ENCODE data around the gene LUC7L2. TPM values are rescaled to one million over a fixed set of nuclear protein-coding genes. Genes with fewer than 3 reads are reported as not detected.
"Not testable (repeated sequence)": the region's sequence is repeated elsewhere in the genome, so short reads cannot be mapped to it uniquely, and the experiment has no call there.

The LUC7L2 gene
- total and polyA plus RNA-seq, 12 donors: 31.5 to 100.0 (median 53.3) TPM

- Histone ChIP-seq H3K4me3 (no peak overlapping the region), H3K4me1 (replicated peaks in 1 of 2) (peaks cover 0 to 9% of the 10 kb centered on the region in 2 donors), H3K27ac (no peak overlapping the region), H3K27me3 (no peaks in the 10 kb centered on the region), H3K9me3 (replicated peaks in 1 of 3) (no peaks in the 10 kb centered on the region), H3K36me3 (replicated peaks in 1 of 2) (peaks cover 0 to 35% of the 10 kb centered on the region in 2 donors)
- no peak for DNase-seq
- no peak for TF ChIP-seq POLR2A (IDR thresholded peaks at IDR 0.05)
- intact Hi-C loops (cut with DNase I): no loop called here
- WGBS, 4 donors: 88 to 95% (median 92%) methylated on average over 4 of the region's 4 CpGs
Measured at GRCh38 chr7:139423091-139423490, 63.4 kb downstream of the LUC7L2 start.

GRCh38 chr7:139424004-139424403 lies 64.3 kb downstream of the LUC7L2 start:
- H3K4me1 ChIP-seq (replicated peaks in 1 of 2): peaks cover 0 to 9% of the 10 kb centered on the region in 2 donors
- H3K36me3 ChIP-seq (replicated peaks in 1 of 2): peaks cover 0 to 28% of the 10 kb centered on the region in 2 donors
- H3K27me3 ChIP-seq: no peaks in the 10 kb centered on the region
- no peak for TF ChIP-seq POLR2A (IDR thresholded peaks at IDR 0.05)
- H3K4me3 ChIP-seq: no peak overlapping the region
- H3K27ac ChIP-seq: no peak overlapping the region
- intact Hi-C loops (cut with DNase I): no loop called here
- no peak for DNase-seq
- 73 to 89% (median 83%) methylated on average over 4 of the region's 4 CpGs for WGBS, 4 donors
- H3K9me3 ChIP-seq (replicated peaks in 1 of 3): no peaks in the 10 kb centered on the region

GRCh38 chr7:139425701-139426100 lies 66.0 kb downstream of the LUC7L2 start:
- intact Hi-C loops (cut with DNase I): not testable (repeated sequence)
- WGBS, 4 donors: 88 to 92% (median 89%) methylated on average over 9 to 10 of the region's 10 CpGs

GRCh38 chr7:139426258-139427028 lies 66.7 kb downstream of the LUC7L2 start:
- Histone ChIP-seq H3K9me3 (replicated peaks in 1 of 3) (no peaks in the 10 kb centered on the region), H3K27me3 (no peaks in the 10 kb centered on the region), H3K4me1 (replicated peaks in 1 of 2) (peaks cover 0 to 7% of the 10 kb centered on the region in 2 donors), H3K27ac (no peak overlapping the region), H3K36me3 (replicated peaks in 1 of 2) (peaks cover 0 to 18% of the 10 kb centered on the region in 2 donors), H3K4me3 (no peak overlapping the region)
- intact Hi-C loops (cut with DNase I): no loop called here
- TF ChIP-seq POLR2A (IDR thresholded peaks at IDR 0.05) (no peak), CTCF (IDR thresholded peaks at IDR 0.05) (no peak)
- DNase-seq: no peak
- 91 to 93% (median 93%) methylated on average over 12 of the region's 12 CpGs for WGBS, 4 donors

More at GRCh38 chr7:139425701-139426100, 66.0 kb downstream of the LUC7L2 start:
- not testable (repeated sequence) for H3K27ac ChIP-seq; H3K9me3 ChIP-seq (replicated peaks in 1 of 3); H3K4me1 ChIP-seq (replicated peaks in 1 of 2); DNase-seq; H3K4me3 ChIP-seq; H3K27me3 ChIP-seq
- peaks cover 0 to 18% of the 10 kb centered on the region in 2 donors for H3K36me3 ChIP-seq (replicated peaks in 1 of 2)

GRCh38 chr7:139427029-139427420 lies 67.3 kb downstream of the LUC7L2 start:
- Histone ChIP-seq H3K27me3 (no peaks in the 10 kb centered on the region), H3K4me3 (no peak overlapping the region), H3K27ac (no peak overlapping the region), H3K9me3 (replicated peaks in 1 of 3) (no peaks in the 10 kb centered on the region), H3K36me3 (replicated peaks in 1 of 2) (peaks cover 0 to 12% of the 10 kb centered on the region in 2 donors), H3K4me1 (replicated peaks in 1 of 2) (peaks cover 0 to 1% of the 10 kb centered on the region in 2 donors)
- TF ChIP-seq POLR2A (IDR thresholded peaks at IDR 0.05) (no peak), CTCF (IDR thresholded peaks at IDR 0.05) (no peak)
- intact Hi-C loops (cut with DNase I): no loop called here
- 86 to 98% (median 91%) methylated on average over 1 of the region's 1 CpG for WGBS, 4 donors
- DNase-seq: no peak

GRCh38 chr7:139427788-139428187 lies 68.1 kb downstream of the LUC7L2 start:
- peaks cover 0 to 4% of the 10 kb centered on the region in 2 donors for H3K36me3 ChIP-seq (replicated peaks in 1 of 2)
- no peak overlapping the region for H3K27ac ChIP-seq
- WGBS, 4 donors: 89 to 96% (median 94%) methylated on average over 7 of the region's 7 CpGs
- H3K27me3 ChIP-seq: no peaks in the 10 kb centered on the region
- no peaks in the 10 kb centered on the region for H3K4me1 ChIP-seq (replicated peaks in 1 of 2)
- TF ChIP-seq POLR2A (IDR thresholded peaks at IDR 0.05): no peak
- TF ChIP-seq CTCF (IDR thresholded peaks at IDR 0.05): no peak
- intact Hi-C loops (cut with DNase I): no loop called here
- no peak overlapping the region for H3K4me3 ChIP-seq
- H3K9me3 ChIP-seq (replicated peaks in 1 of 3): no peaks in the 10 kb centered on the region
- no peak for DNase-seq

GRCh38 chr7:139429735-139430134 lies 70.0 kb downstream of the LUC7L2 start:
- H3K27ac ChIP-seq; H3K4me1 ChIP-seq (replicated peaks in 1 of 2); H3K27me3 ChIP-seq; H3K4me3 ChIP-seq; DNase-seq; H3K9me3 ChIP-seq (replicated peaks in 1 of 3); H3K36me3 ChIP-seq (replicated peaks in 1 of 2); intact Hi-C loops (cut with DNase I): not testable (repeated sequence)
- 86 to 90% (median 87%) methylated on average over 13 to 14 of the region's 14 CpGs for WGBS, 4 donors
